ENCODE measurements around the gene ADAMTS12. TPM values are rescaled to one million over a fixed set of nuclear protein-coding genes. Genes with fewer than 3 reads are reported as not detected.

The ADAMTS12 gene
- total and polyA plus RNA-seq, 10 of the 15 experiments (the other 5 are each of a cell fraction or from before 2014, with no cell fraction given), result 0.11 to 35.8 (median 20.7) TPM

DNA sequence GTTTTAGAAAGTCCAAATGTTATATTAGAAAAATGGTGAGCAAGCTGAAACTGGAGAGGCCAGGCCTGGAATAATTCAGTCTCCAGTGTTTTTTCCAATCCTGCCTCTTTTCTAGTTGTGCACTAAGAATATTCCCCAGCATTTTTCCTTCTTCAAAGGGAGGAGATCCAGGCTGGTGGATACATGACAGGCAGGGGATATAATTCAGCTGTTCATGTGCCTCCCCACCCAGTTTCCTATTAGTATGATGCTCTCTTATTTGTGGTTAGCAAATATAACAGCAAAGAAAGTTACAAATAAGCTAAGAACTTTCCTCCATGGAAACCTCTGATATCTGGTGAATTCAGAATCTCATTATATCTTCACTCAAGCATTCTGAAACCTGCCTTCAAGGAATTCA is 234.6 kb downstream of the ADAMTS12 start:
- H3K79me2 ChIP-seq (ENCODE audit: control insufficient read depth, insufficient read depth, low read length), result no peaks in the 10 kb centered on the region
- TF ChIP-seq FOXM1 (IDR thresholded peaks at IDR 0.05; ENCODE audit: low read depth, low read length) (no peak), RUNX3 (IDR thresholded peaks at IDR 0.05; ENCODE audit: low read length) (no peak), ZNF207 (IDR thresholded peaks at IDR 0.05; ENCODE audit: borderline replicate concordance) (no peak), ZNF384 (IDR thresholded peaks at IDR 0.05; ENCODE audit: borderline replicate concordance, low read depth, low read length) (no peak), ZNF622 (IDR thresholded peaks at IDR 0.05) (no peak), ATF2 (IDR thresholded peaks at IDR 0.05; ENCODE audit: low read length) (no peak), CHD4 (IDR thresholded peaks at IDR 0.05) (no peak), STAT3 (IDR thresholded peaks at IDR 0.05; ENCODE audit: low read depth, low read length) (no peak), CBX5 (IDR thresholded peaks at IDR 0.05; ENCODE audit: low read depth) (no peak), MYB (IDR thresholded peaks at IDR 0.05; ENCODE audit: borderline replicate concordance, low read depth, low read length) (no peak), NR2F1 (conservative IDR thresholded peaks at IDR 0.05) (no peak), ZSCAN29 (IDR thresholded peaks at IDR 0.05) (no peak), SIN3A (IDR thresholded peaks at IDR 0.05; ENCODE audit: low read depth, low read length) (no peak), ATF3 (IDR thresholded peaks at IDR 0.05; ENCODE audit: borderline replicate concordance, extremely low read depth, low read depth, low read length) (no peak), PAX8 (IDR thresholded peaks at IDR 0.05) (no peak)
- TF ChIP-seq, protein P1, sequence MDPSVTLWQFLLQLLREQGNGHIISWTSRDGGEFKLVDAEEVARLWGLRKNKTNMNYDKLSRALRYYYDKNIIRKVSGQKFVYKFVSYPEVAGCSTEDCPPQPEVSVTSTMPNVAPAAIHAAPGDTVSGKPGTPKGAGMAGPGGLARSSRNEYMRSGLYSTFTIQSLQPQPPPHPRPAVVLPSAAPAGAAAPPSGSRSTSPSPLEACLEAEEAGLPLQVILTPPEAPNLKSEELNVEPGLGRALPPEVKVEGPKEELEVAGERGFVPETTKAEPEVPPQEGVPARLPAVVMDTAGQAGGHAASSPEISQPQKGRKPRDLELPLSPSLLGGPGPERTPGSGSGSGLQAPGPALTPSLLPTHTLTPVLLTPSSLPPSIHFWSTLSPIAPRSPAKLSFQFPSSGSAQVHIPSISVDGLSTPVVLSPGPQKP (IDR thresholded peaks at IDR 0.05; ENCODE audit: low read depth, low read length), result no peak
- TF ChIP-seq, protein P2, sequence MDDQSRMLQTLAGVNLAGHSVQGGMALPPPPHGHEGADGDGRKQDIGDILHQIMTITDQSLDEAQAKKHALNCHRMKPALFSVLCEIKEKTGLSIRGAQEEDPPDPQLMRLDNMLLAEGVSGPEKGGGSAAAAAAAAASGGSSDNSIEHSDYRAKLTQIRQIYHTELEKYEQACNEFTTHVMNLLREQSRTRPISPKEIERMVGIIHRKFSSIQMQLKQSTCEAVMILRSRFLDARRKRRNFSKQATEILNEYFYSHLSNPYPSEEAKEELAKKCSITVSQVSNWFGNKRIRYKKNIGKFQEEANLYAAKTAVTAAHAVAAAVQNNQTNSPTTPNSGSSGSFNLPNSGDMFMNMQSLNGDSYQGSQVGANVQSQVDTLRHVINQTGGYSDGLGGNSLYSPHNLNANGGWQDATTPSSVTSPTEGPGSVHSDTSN (IDR thresholded peaks at IDR 0.05; ENCODE audit: insufficient replicate concordance, low read depth, low read length), result no peak
- TF ChIP-seq, protein P3, sequence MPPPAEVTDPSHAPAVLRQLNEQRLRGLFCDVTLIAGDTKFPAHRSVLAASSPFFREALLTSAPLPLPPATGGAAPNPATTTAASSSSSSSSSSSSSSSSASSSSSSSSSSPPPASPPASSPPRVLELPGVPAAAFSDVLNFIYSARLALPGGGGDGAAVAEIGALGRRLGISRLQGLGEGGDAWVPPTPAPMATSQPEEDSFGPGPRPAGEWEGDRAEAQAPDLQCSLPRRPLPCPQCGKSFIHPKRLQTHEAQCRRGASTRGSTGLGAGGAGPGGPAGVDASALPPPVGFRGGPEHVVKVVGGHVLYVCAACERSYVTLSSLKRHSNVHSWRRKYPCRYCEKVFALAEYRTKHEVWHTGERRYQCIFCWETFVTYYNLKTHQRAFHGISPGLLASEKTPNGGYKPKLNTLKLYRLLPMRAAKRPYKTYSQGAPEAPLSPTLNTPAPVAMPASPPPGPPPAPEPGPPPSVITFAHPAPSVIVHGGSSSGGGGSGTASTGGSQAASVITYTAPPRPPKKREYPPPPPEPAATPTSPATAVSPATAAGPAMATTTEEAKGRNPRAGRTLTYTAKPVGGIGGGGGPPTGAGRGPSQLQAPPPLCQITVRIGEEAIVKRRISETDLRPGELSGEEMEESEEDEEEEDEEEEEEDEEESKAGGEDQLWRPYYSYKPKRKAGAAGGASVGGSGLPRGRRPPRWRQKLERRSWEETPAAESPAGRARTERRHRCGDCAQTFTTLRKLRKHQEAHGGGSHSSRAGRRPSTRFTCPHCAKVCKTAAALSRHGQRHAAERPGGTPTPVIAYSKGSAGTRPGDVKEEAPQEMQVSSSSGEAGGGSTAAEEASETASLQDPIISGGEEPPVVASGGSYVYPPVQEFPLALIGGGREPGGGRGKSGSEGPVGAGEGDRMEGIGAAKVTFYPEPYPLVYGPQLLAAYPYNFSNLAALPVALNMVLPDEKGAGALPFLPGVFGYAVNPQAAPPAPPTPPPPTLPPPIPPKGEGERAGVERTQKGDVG (CRISPR knock-in tag; IDR thresholded peaks at IDR 0.05), result no peak
- intact Hi-C loops (cut with micrococcal nuclease; ENCODE audit: unreplicated experiment), result no loop called here
- DNase-seq (ENCODE audit: low read depth, low spot score) (no peak), FAIRE-seq (no peak), ATAC-seq (no peak)
- H3K36me3 ChIP-seq (ENCODE audit: control insufficient read depth in 2 of 2, insufficient read depth in 2 of 2, low read length in 1 of 2), result no peaks in the 10 kb centered on the region; a peak in 2 of 4 replicates
- no TSS peak for BruUV-seq (replicated peaks)
- POLR2A ChIA-PET, result no interaction called here
- no peaks in the 10 kb centered on the region for H3K27me3 ChIP-seq (replicated peaks in 1 of 2; ENCODE audit: control insufficient read depth in 2 of 2, insufficient read depth in 2 of 2, low read length in 1 of 2)
- no peak overlapping the region for H3K4me2 ChIP-seq (ENCODE audit: control insufficient read depth, insufficient read depth)
- H3K9ac ChIP-seq (ENCODE audit: control insufficient read depth, insufficient read depth, low read length), result no peak overlapping the region
- CTCF ChIA-PET, result interaction anchor here (0.8 to 1.5 kb wide), 2 partner anchors 9 to 18 kb away, joined by 3 read pairs; no protein-coding TSS in a partner anchor
- RAD21 ChIA-PET (ENCODE audit: unreplicated experiment), result no interaction called here
- H3K27ac ChIP-seq (ENCODE audit: control insufficient read depth, insufficient read depth), result no peak overlapping the region
- in situ Hi-C loops (cut with MboI), result no loop called here
- no peaks in the 10 kb centered on the region for H3K9me3 ChIP-seq (replicated peaks; ENCODE audit: control insufficient read depth, insufficient read depth, low read length)
- H3K4me3 ChIP-seq, result no peak overlapping the region
- H3K4me1 ChIP-seq (ENCODE audit: control insufficient read depth, insufficient read depth, low read length), result no peaks in the 10 kb centered on the region
- no peaks in the 10 kb centered on the region for H4K20me1 ChIP-seq (ENCODE audit: control insufficient read depth, insufficient read depth)
- SMC1A ChIA-PET (ENCODE audit: uncharacterized antibody, unreplicated experiment), result interaction anchor here (0.6 to 1.1 kb wide), 2 partner anchors 19 to 23 kb away, joined by 3 read pairs; no protein-coding TSS in a partner anchor
- H2AFZ ChIP-seq (ENCODE audit: control insufficient read depth, low read depth, low read length), result no peak overlapping the region
